ENCODE data around the gene KIAA1217. TPM values are rescaled to one million over a fixed set of nuclear protein-coding genes. Genes with fewer than 3 reads are reported as not detected.

The KIAA1217 gene
- total RNA-seq, 1 experiment from 2014 or later: 5.2 TPM

DNA sequence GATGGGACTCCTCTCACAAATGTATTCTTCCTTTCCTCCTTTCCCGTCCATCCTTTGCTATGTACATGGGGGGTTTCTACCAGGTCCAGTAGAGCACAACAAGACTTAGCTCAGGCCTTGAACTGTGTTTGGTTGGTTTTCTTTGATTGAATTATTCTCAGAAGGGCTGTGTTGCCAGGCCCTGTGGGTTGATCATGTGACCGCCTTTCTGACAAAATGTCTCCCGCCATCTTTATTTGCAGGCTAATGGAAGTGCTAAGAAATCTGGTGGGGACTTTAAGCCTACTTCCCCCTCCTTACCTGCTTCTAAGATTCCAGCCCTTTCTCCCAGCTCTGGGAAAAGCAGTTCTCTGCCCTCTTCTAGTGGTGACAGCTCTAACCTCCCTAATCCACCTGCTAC, 336.6 kb downstream of the KIAA1217 start:
- no peak for DNase-seq (ENCODE audit: low read depth)

- no peak for DNase-seq (ENCODE audit: low read depth)
These were observed 341.7 kb downstream of the KIAA1217 start for GRCh38 chr10:24550680-24551079.

DNA sequence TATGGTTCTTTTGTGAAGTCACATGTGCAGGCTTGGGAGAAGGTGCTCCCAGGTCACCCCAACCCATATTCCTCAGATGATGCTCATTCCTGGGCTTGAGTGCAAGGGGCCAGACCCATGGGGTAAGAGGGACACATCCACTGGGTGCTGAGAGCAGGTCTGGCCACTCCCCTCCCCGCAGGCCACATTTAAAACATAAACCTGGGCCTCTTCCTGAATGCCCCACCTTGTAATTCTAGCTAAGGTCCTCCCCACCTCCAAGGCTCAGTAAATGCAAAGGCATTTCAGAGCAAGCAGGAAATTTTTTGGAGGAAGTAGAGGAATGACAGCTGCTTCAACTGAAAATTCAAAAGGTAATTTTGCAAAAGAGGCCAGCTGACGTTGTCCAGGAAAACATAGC, 342.2 kb downstream of the KIAA1217 start:
- DNase-seq (ENCODE audit: low read depth): no peak

DNA sequence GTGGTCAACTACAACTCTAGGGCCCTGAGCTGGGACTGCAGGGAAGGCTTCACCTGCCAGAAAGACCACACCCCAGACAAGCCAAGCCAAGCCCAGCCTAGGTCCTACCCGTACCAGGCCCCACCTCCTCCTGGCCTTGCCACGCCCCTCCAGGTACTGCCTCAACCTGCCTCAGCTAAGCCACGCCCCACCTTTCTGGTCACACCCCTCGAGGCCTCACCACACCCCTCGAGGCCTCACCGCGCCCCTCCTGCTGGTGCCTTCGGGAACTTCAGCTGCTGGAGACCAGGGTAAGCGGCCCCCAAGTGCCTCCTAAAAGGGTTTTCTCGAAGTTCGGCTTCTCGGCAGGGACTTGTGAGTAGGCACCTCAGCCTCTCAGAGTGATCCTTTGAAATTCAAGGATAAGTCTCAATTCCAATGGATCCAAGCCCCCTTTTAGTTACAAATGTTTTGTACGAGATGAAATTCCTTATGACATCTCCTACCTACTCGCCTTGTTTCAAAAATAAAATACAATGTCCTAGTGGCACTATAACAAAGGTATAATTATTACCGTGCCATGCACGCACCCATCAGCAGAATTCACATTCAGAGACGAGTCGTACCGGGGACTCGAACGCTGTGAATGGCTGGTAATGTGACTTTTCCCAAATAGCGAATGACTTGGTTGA, 343.5 kb downstream of the KIAA1217 start:
- peak; percentile 2 for DNase-seq (ENCODE audit: low read depth)

- no peak for DNase-seq (ENCODE audit: low read depth)
These were observed 344.2 kb downstream of the KIAA1217 start for GRCh38 chr10:24553051-24553612.

DNA sequence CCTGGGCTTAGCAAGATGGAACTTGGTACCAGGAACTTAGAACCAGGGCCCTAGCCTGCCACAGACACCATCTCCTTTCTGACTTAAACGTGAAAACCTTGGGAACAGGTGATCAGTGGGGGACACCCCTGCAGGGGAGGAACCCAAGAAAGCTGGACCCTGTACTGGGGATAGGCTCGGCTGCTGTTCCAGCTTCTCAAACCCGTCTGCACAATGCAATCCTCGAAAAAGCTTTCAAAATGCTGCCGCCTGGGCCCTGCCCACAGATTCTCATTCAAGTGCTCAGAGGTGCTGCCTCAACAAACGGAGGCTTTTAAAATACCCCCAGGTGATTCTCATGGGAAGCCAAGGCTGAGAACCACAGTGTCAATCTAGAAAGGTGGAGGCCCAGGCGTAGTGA, 345.1 kb downstream of the KIAA1217 start:
- no peak for DNase-seq (ENCODE audit: low read depth)

DNA sequence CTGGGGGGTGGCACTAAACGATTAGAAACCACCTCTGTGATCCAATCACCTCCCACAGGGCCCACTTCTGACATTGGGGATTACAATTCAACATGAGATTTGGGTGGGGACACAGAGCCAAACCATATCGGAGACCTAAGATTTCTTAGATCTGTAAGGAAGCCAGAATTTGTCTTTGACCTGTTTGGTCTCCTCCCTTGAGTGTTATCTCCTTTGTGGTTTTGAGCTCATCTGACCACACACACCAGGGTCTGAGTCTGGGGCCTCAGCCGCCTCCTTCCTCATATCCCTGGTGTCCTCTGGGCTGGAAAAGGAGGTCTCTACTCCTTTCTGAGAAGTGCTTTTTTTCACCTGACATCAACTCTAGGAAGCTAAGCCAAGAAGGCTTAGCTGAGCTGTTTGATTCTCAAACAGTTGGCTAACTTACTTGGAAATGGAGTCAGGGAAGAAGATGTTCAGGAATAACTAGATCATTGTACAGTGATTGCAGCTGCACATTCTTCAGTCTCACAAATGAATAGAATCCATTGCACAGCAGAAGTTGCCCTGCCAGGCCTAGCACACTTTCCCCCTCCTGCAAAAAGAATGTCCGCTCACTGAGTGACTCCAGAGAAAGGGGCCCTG, 347.3 kb downstream of the KIAA1217 start:
- DNase-seq (ENCODE audit: low read depth): no peak

DNA sequence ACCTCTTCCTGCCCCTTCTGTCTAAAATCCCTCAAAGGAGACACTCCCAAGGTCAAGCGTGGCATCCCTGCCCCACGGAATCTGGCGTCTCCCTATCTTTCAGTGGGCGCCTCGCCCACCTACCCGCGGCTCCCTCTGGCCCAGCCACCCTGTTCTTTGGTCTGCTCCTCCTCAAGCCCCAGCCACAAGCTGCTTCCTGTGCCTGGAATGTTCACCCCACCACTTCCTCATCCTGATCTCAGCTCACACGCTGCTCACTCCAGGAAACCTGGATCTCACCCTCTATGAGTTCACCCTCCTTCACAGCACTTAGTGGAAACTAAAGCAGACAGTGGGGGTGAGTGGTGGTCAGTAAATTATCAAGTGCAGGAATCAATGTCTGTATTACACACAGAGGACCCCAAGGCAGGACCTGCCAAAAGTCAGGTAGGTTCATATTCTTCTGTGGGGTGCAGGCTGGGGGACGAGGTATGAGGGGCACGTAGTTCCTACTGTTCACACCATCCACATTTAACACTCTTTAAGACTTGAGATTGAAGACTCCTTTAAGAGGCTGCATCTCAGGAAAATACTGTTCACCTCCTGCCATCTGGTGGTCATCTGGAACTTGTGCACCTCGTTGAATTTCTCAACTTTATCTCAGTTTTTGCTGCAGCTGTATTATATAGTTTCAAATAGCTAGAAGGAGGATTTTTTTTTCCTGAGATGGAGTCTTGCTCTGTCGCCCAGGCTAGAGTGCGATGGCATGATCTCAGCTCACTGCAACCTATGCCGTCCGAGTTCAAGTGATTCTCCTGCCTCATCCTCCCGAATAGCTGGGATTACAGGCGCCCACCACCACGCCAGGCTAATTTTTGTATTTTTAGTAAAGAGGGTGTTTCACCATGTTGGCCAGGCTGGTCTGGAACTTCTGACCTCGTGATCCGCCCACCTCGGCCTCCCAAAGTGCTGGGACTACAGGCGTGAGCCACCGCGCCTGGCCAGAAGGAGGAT, 348.1 kb downstream of the KIAA1217 start:
- peak; percentile 65 for DNase-seq (ENCODE audit: low read depth)

- peak; percentile 32 for DNase-seq (ENCODE audit: low read depth)
These were observed 352.5 kb downstream of the KIAA1217 start for GRCh38 chr10:24561453-24561852.

DNA sequence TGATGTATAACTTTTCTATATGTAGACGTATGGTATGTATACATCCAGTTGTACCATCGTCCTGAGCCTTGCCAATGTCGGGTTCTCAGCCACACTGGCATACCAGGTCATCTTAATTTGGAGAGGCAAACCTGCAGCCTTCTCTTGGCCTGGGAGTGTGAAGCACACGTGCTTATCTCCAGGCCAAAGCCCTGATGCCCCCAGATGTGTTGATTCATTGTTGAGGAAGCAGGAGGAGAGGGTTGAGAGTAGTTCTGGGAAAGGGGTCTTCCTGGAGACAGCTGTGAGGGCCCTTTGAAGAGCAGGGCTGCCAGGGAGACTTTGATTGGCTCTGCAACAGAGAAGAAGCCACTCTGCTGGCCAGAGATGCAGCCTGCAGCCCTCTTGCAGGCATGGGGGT, 359.1 kb downstream of the KIAA1217 start:
- no peak for DNase-seq (ENCODE audit: low read depth)

DNA sequence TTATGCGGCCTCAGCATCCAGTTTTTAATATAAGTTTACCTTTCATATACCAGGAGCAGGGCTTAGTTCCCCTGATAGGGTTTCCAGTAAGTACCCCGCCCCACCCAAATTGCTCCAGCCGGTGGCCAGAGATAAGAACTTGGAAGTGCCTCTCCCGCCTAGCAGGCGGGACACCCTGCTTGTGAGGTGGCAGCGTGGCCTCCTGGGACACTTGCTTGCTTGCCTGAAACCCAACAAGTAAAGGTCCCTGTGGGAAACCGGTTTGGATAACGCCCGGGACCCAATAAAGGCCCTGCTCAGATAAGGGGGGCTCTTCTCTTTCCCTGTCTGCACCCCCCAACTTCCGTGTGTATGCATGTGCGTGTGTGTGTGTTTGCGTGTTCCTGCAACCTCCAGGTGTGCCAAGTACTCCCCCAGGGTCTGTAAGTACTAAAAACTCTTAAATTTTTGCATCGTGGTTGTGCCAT, 360.4 kb downstream of the KIAA1217 start:
- no peak for DNase-seq (ENCODE audit: low read depth)

- DNase-seq (ENCODE audit: low read depth): no peak
These were observed 361.1 kb downstream of the KIAA1217 start for GRCh38 chr10:24569828-24570657.

DNA sequence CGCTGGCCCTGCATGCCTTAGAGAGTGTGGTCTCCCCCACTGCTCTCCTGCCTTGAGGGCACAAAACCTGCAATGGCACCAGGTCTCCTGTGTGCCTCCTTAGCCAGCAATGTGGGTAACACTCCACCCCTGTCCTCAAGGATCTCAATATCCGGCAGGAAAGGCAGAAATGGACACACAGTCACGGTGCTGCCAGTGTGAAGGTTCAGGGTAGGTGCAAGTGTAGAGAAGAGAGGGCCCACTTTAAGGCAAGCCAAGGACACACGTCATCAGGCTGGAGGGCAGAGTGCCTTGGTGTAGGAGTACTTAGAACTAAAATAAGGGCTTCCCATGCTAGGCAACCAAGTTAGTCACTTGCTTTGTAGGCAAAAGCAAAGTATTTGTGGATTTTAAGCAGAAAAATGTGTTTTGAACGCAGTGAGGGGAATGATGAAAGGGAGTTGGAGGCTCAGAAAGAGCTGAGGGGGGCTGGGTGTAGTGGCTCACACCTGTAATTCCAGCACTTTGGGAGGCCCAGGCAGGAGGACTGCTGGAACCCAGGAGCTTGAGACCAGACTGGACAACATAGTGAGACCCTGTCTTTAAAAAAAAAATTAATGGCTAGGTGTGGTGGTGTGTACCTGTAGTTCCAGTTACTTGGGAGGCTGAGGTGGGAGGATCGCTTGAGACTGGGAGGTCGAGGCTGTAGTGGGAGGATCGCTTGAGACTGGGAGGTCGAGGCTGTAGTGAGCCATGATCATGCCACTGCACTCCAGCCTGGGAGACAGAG, 361.9 kb downstream of the KIAA1217 start:
- DNase-seq (ENCODE audit: low read depth): no peak

- no peak for DNase-seq (ENCODE audit: low read depth)
These were observed 363.0 kb downstream of the KIAA1217 start for GRCh38 chr10:24571870-24572450.

DNA sequence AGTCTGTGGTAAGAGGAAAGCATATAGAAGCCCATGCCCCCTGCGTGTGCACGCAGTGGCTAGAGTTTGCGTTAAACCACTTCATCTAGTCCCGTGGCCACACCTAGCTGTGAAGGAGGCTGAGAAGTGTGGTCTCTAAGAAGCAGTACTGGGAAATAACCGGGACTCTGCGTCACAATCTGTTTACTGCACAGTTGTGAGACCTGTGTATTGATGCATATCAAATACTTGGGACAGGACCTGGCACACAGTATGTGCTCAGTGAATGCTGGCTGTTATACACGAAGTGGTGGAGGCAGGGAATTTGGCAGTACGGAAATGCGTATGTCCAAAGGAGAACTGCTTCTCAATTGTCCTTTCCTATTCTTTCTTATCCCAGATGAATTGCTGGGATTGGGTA, 365.2 kb downstream of the KIAA1217 start:
- no peak for DNase-seq (ENCODE audit: low read depth)

DNA sequence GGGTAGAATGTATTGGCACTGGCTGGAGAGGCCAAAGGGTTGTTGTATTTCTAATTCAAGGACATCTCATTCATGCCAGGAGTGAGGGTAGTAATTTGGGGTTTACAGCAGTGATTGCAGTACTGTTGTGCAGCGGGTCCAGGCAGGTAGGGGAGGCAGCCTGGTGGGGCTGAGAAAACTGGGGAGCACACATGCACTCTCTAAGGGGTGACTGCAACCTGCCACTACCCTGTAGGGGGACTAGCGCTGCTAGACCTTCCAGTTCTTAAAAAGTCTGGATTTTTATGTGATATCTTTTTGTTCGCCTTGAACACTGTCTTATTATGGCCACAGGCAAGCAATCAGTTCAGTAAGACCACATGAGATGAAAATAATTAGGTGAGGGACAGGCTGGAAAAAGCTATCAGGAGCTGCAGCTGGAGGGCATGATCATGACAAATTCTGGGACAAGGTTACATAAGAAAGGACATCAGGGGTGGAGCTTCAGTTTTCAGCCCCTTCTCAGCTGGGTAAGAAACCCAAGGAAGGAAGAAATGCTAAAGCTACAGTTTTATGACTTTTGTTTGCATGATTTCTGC, 365.7 kb downstream of the KIAA1217 start:
- DNase-seq (ENCODE audit: low read depth): no peak

DNA sequence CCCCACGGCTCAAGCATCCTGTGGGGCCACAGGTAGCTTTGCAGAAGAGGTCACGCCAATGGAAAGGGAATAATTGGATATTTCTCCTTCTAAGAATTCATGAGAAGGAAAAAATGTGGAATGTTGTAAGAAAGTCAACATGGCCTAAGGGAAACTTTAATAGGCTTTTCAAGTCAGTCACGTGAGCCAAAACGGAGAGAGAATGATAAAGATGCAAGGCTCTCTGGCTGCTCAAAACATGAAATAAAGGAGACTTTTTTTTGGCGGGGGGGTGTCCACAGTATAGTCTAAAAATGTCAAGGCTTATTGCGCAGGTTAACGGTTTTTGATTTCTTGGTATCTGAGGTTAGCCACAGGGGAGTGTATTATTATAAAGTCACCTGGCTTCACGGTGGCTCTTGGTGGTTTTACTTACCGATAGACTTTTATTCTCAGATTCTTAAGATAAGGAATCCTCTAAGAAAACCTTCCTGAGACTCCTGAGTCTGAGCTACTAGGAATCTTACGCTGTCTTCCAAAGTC, 366.6 kb downstream of the KIAA1217 start:
- DNase-seq (ENCODE audit: low read depth): no peak

DNA sequence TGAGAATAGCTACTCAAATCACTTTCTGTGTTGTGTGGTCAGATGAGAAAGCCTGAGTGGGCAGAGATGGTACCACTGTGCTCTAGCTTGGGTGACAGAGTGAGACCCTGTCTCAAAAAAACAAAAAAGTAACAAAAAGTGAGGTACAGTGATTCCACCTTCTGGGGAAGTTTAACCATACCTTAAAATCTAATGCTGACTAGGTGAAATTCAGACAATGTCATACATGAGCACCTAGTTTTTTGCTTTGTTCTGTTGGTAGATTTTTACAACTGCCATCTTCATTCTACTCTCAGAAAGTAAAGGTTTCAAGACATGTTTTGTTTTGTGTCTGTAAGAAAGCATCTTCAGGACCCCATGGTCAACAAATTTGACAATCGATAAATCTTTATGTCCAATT, 370.5 kb downstream of the KIAA1217 start:
- no peak for DNase-seq (ENCODE audit: low read depth)

GRCh38 chr10:24579906-24580305, 371.0 kb downstream of the KIAA1217 start:
- no peak for DNase-seq (ENCODE audit: low read depth)
